GM18861 (cell line): ENCODE measurements around the gene VGLL1.
A peak's percentile ranks its signal among the peaks of the same experiment; 100 is the strongest.

Experiments used
- ATAC-seq: cut with Tn5 transposase; IDR thresholded peaks from one replicate; pipeline ENCODE4 v1.9.1; 2021; ENCODE audit not compliant: unreplicated experiment

The VGLL1 gene

GRCh38 chrX:136531951-136532350, at the start of gene VGLL1:
VGLL1 (plus strand) TSS chrX:136532215; CDS start chrX:136536021, 3,806 bp downstream.
- no peak for ATAC-seq

GRCh38 chrX:136487647-136488046, 44.4 kb upstream of the VGLL1 start, which contains the start of gene BRS3:
BRS3 (plus strand) TSS chrX:136487947; CDS start chrX:136488115, 168 bp downstream.
- ATAC-seq = no peak

GRCh38 chrX:136488706-136489105, 43.3 kb upstream of the VGLL1 start:
- ATAC-seq = no peak

DNA sequence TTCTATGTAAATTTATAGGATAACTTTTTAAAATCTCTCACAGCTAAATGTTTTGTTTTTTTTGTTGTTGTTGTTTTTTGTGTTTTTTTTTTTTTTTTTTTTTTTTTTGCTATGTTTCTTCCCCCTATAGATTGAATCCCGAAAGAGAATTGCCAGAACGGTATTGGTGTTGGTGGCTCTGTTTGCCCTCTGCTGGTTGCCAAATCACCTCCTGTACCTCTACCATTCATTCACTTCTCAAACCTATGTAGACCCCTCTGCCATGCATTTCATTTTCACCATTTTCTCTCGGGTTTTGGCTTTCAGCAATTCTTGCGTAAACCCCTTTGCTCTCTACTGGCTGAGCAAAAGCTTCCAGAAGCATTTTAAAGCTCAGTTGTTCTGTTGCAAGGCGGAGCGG, 40.2 kb upstream of the VGLL1 start:
- ATAC-seq = no peak

DNA sequence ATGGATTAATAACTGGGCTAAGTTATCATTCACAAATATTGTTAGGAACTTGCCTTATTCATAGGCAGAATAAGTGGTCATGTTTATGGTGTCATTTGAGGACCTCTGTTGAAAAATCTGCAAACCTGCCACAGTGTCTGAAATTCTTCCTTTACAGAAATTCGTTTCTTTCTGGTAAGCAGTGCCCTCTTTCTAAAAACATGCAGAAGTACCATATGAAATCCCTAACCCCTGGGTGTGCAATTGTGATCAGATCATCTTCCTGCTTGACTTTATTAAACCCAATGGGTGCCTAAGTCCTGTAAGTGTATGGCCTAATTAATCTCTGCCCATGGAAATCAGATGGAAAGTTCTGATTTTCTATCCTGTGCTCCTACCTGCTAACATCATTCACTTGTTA, 39.0 kb upstream of the VGLL1 start:
- no peak for ATAC-seq

DNA sequence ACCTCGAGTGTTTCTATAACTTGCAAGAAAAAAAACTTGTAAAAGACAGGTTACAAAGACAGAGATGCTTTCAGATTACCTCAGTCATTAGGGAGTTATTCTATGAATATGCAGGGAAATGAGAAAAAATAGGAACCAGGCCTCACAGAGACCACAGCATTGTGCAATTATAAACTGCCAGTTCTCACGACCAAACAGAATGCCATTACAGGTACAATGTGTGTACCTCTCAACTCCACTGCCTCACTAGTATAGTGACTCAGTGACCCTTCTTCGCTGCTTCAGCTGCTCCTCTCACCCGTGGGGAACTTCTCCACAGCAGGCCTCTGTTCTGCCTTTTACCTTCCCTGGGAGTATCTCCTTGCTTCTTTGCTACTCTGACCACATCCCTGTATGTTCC, 37.0 kb upstream of the VGLL1 start:
- ATAC-seq = no peak

- ATAC-seq = no peak
These were observed 35.7 kb upstream of the VGLL1 start for GRCh38 chrX:136496186-136496763.

DNA sequence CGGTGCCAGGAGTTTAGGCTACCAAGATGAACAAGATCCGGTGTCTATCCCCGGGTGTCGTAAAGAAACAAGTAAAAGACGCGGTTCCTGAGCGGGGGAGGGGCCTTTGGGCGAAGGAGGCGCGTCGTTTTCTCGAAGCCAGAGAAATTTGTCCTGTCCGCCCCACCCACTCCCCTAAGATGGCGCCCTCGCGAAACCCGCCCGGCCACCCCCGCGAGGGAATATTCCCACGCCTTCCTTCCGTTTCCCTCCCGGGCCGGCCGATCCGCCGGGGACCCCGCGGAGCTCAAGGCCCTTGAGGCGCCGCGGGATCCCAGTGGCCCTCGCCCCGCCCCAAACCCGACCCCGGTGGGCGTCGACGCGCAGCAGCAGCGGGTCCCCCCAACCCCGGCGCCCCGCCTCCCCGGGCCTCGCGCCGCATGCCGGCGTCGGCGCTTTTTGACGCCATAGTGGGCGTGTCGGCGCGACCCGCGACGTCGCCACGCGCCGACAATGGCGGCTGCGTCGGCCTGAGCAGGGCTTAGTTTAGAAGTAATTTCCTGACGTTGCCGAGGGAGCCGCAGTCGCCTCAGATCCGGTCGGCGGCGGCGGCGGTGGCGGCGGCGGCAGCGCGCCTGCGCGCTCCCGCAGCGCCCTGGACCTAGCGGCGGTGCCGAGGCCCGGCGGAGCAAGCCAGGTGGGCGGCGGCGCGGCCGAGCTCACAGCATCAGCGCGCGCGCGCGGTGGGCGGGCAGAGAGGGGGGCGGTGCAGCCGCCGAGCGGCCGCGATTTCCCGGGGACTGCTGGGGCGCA, 35.1 kb upstream of the VGLL1 start:
- ATAC-seq = peak; percentile 71

DNA sequence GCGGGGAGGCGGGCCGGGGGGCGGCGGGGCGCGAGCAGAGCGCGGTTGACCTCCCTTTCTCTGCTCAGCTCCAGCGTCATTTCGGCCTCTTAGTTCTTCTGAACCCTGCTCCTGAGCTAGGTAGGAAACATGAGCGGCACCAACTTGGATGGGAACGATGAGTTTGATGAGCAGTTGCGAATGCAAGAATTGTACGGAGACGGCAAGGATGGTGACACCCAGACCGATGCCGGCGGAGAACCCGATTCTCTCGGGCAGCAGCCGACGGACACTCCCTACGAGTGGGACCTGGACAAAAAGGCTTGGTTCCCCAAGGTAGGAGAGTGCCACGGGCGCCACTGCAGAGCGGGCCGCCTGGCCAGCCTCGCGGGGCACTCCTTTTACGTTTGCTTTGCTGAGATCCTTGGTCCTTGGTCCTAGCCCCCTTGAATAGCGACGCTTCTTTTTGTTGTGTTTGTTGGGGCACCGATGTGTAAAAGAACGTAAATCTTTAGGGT, 34.4 kb upstream of the VGLL1 start, which contains the start of gene HTATSF1:
HTATSF1 (plus strand) TSS at position 37 of the 497 bp plus-strand sequence; CDS start at position 130, 93 bp downstream.
- ATAC-seq = peak; percentile 9

DNA sequence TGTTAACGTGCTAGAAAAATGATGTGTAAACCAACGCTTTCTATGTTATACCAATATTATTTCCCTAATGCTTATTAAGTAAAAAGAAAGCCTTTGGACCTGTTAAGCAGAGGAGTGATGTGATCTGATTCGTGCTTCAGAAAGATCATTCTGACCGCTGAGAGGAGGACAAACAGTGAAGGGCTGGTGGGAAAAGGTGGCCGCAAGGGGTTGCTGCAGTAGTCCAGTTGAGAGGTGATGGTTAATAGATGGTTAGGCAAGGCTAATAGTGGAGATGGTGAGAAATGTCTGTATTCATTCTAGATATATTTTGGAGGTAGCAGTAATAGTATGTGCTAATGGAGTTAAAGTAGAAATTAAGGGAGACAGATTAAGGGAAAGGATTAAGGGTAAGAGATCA, 12.9 kb upstream of the VGLL1 start:
- ATAC-seq = no peak

- no peak for ATAC-seq
These were observed 8.2 kb upstream of the VGLL1 start for GRCh38 chrX:136523770-136524169.

GRCh38 chrX:136525738-136526606, 6.0 kb upstream of the VGLL1 start:
- ATAC-seq = no peak

DNA sequence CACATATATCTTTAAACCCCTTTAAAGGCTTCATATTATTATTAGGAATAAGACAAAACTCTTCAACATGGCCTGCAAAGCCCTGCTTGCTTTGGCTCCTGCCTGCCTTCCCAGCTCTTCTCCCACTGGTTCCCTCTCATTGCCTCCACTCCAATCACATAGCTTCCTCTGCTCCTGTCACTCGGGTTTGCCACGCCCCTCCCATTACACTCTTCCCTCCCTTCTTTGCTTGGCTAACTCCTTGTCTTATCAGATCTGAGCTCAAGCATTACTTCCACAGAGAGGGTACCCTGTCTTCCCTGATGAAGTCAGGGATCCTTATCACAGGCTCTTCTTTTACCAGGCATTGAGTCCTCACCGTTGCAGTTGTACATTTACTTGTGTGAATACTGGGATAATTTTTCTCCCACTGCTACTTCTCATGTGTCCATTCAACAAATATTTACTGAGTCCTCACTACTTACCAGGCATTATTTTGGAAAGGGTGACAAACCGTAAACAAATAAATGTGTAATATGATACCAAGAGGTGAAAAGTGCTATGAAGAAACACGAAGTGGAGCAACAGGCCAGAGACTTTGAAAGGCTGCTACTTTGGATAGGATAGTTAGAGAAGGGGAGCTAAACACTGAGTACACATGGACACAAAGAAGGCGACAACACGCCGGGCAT, 3.2 kb upstream of the VGLL1 start:
- ATAC-seq = no peak

- no peak for ATAC-seq
These were observed 2.2 kb upstream of the VGLL1 start for GRCh38 chrX:136529795-136530194.

- ATAC-seq = no peak
These were observed 2.1 kb downstream of the VGLL1 start for GRCh38 chrX:136534131-136534530.

DNA sequence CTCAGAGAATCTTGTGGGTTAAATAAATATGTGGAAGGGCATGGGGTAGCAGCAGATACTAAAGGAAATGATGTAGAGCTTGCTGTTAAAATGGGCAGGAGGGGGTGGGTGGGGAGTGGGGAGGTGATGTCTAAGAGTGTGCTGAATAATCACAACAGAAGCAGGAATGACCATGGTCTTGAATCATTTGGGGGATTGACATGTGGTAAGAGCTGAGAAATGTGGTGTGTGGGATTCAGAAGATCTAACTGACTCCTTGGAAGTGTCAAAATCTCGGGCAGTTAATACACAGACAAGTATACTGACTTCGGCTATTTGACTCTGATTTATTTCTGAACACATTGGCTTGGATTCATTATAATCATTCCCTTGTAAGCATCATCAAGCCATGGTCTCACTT, 6.8 kb downstream of the VGLL1 start:
- ATAC-seq = no peak

GRCh38 chrX:136540226-136540625, 8.2 kb downstream of the VGLL1 start:
- ATAC-seq = no peak

- no peak for ATAC-seq
These were observed 9.3 kb downstream of the VGLL1 start for GRCh38 chrX:136541294-136541693.

- ATAC-seq = no peak
These were observed 10.3 kb downstream of the VGLL1 start for GRCh38 chrX:136542281-136542680.

- no peak for ATAC-seq
These were observed 14.4 kb downstream of the VGLL1 start for GRCh38 chrX:136546371-136546781.

- ATAC-seq = no peak
These were observed 17.2 kb downstream of the VGLL1 start for GRCh38 chrX:136549226-136549625.
